T-cell (primary cell): ENCODE data around the gene DNAH14. TPM values are rescaled to one million over a fixed set of nuclear protein-coding genes. Genes with fewer than 3 reads are reported as not detected.
"Not testable (repeated sequence)": the region's sequence is repeated elsewhere in the genome, so short reads cannot be mapped to it uniquely, and the experiment has no call there.

Source experiments
- ATAC-seq, 4 experiments: fragments of 200-7000 bp in 3 of 4; fragments of 150-1000 bp in 1 of 4; cut with Tn5 transposase; replicated peaks in 1 of 4; 1 replicate in 3 of 4; 2 replicates in 1 of 4; pipeline ENCODE4 v1.10.0; 2021; ENCODE audit warnings: moderate library complexity in 3 of 4, mild to moderate bottlenecking in 2 of 4, moderate number of reproducible peaks in 1 of 4
- CTCF ChIA-PET, 2 donors: fragments of 300-600 bp; sonication (Branson Sonifier 250); formaldehyde crosslinking; loops; one replicate each; lab custom pipeline; 2022; ENCODE audit warnings: antibody characterized with exemption in 2 of 2; lab: Charles Lee
- POLR2A ChIA-PET, 2 donors: fragments of 300-600 bp; sonication (Branson Sonifier 250); formaldehyde crosslinking; loops; one replicate each; lab custom pipeline; 2022; ENCODE audit warnings: antibody characterized with exemption in 2 of 2; lab: Charles Lee
- DNase-seq, 35 experiments: peaks; one replicate each; pipeline versions ENCODE4 v3.0.0 to v3.0.0-alpha.2; 2013 to 2023
- H3K27ac ChIP-seq: one replicate; pipeline ENCODE4 v1.5.1; 2013; ENCODE audit warnings: low read length
- H3K27me3 ChIP-seq, 2 experiments: replicated peaks in 1 of 2; 1 replicate in 1 of 2; 2 replicates in 1 of 2; pipeline versions ENCODE4 v1.6.1 to v1.7.0; 2013; ENCODE audit warnings: low read length in 1 of 2, mixed read lengths in 1 of 2; ENCODE audit not compliant: control insufficient read depth in 2 of 2, insufficient read depth in 2 of 2; ENCODE audit errors: extremely low read depth in 1 of 2
- H3K36me3 ChIP-seq, 2 donors: 1 replicate in 1 of 2; 2 replicates in 1 of 2; pipeline versions ENCODE4 v1.6.1 to v1.7.0; 2013; ENCODE audit warnings: low read length in 1 of 2; ENCODE audit not compliant: control insufficient read depth in 2 of 2, insufficient read depth in 1 of 2; ENCODE audit errors: extremely low read depth in 1 of 2
- H3K4me1 ChIP-seq, 2 experiments: 1 replicate in 1 of 2; 2 replicates in 1 of 2; pipeline versions ENCODE4 v1.6.1 to v1.7.0; 2013; ENCODE audit warnings: low read length in 2 of 2, mixed read lengths in 1 of 2; ENCODE audit not compliant: insufficient read depth in 2 of 2, control insufficient read depth in 1 of 2; ENCODE audit errors: extremely low read depth in 1 of 2
- H3K4me3 ChIP-seq, 2 donors: 1 replicate in 1 of 2; 2 replicates in 1 of 2; pipeline versions ENCODE4 v1.5.1 to v1.7.0; 2013; ENCODE audit warnings: mild to moderate bottlenecking in 2 of 2, low read length in 1 of 2, moderate library complexity in 1 of 2; ENCODE audit not compliant: control insufficient read depth in 1 of 2; ENCODE audit errors: extremely low read depth in 1 of 2
- H3K9me3 ChIP-seq: 2 replicates; pipeline ENCODE4 v1.7.0; 2013
- H3K27ac Mint-ChIP-seq, 2 donors: one replicate each; pipeline ENCODE4 v1.8.0; 2020 to 2021; ENCODE audit warnings: mild to moderate bottlenecking in 2 of 2, mixed read lengths in 2 of 2
- H3K27me3 Mint-ChIP-seq, 2 donors: one replicate each; pipeline ENCODE4 v1.8.0; 2021 to 2022; ENCODE audit warnings: mixed read lengths in 2 of 2
- H3K36me3 Mint-ChIP-seq: one replicate; pipeline ENCODE4 v1.8.0; 2021; ENCODE audit warnings: mixed read lengths
- H3K4me1 Mint-ChIP-seq, 3 donors: one replicate each; pipeline ENCODE4 v1.8.0; 2020 to 2022; ENCODE audit warnings: mixed read lengths in 3 of 3, mild to moderate bottlenecking in 1 of 3
- H3K4me3 Mint-ChIP-seq, 3 donors: one replicate each; pipeline ENCODE4 v1.8.0; 2020 to 2022; ENCODE audit warnings: mild to moderate bottlenecking in 3 of 3, mixed read lengths in 3 of 3, moderate library complexity in 3 of 3
- H3K9me3 Mint-ChIP-seq, 3 donors: one replicate each; pipeline ENCODE4 v1.8.0; 2020 to 2022; ENCODE audit warnings: mixed read lengths in 3 of 3
- WGBS: methylation state at CpG from one replicate; pipeline ENCODE4 v1.1.5; 2013; ENCODE audit warnings: missing lambda C conversion rate; ENCODE audit not compliant: insufficient coverage; 5-methylcytosine and 5-hydroxymethylcytosine counted together
- total RNA-seq, 35 experiments: library from RNA in 6 of 35; stranded (reverse) in 6 of 35; fragments of 120-200 nt in 1 of 35; gene quantifications; one replicate each; pipeline versions ENCODE4 v1.2.1 to v1.2.4 and lab custom pipeline; 2013 to 2026

Gene DNAH14
- total RNA-seq, 5 donors from 2014 or later (not counting 1 experiment from before 2014, with no cell fraction given), result 0.06 to 1.4 (median 0.39) TPM; not detected in 1

- Histone ChIP-seq H3K4me1 (no peaks in the 10 kb centered on the region), H3K4me3 (no peak overlapping the region), H3K27ac (no peak overlapping the region), H3K9me3 (peaks cover 8% of the 10 kb centered on the region), H3K36me3 (no peaks in the 10 kb centered on the region), H3K27me3 (no peaks in the 10 kb centered on the region)
- H3K4me3 Mint-ChIP-seq, result no peak overlapping the region
- H3K4me1 Mint-ChIP-seq, result no peaks in the 10 kb centered on the region
- POLR2A ChIA-PET, result interaction anchor here in 1 of 2 donors (0.5 kb wide), 1 partner anchor 76 kb away, joined by 3 read pairs; no protein-coding TSS in a partner anchor
- peaks cover 22 to 26% (median 25%) of the 10 kb centered on the region in 3 donors for H3K9me3 Mint-ChIP-seq
- no peak for DNase-seq
- no peak overlapping the region for H3K27ac Mint-ChIP-seq
- peaks cover 0 to 12% of the 10 kb centered on the region in 2 donors for H3K27me3 Mint-ChIP-seq
- no peak for ATAC-seq
- no peaks in the 10 kb centered on the region for H3K36me3 Mint-ChIP-seq
- CTCF ChIA-PET, result no interaction called here
These were observed 261.8 kb downstream of the DNAH14 start for GRCh38 chr1:225191199-225191753.

- Histone ChIP-seq H3K36me3 (no peaks in the 10 kb centered on the region), H3K4me3 (no peak overlapping the region), H3K27ac (no peak overlapping the region), H3K27me3 (peaks cover 0 to 7% of the 10 kb centered on the region in 2 experiments), H3K9me3 (no peaks in the 10 kb centered on the region), H3K4me1 (no peaks in the 10 kb centered on the region)
- H3K4me1 Mint-ChIP-seq, result no peaks in the 10 kb centered on the region
- peaks cover 0 to 5% (median 0%) of the 10 kb centered on the region in 3 donors for H3K9me3 Mint-ChIP-seq
- no peak overlapping the region for H3K4me3 Mint-ChIP-seq
- 75% methylated on average over 1 of the region's 3 CpGs for WGBS
- ATAC-seq, result no peak
- no peak for DNase-seq
- POLR2A ChIA-PET, result no interaction called here
- H3K27ac Mint-ChIP-seq, result no peak overlapping the region
- CTCF ChIA-PET, result no interaction called here
- no peaks in the 10 kb centered on the region for H3K36me3 Mint-ChIP-seq
- peaks cover 0 to 10% of the 10 kb centered on the region in 2 donors for H3K27me3 Mint-ChIP-seq
These were observed 272.0 kb downstream of the DNAH14 start for GRCh38 chr1:225201447-225201846.

GRCh38 chr1:225207791-225208190, 278.3 kb downstream of the DNAH14 start:
- DNase-seq (no peak), ATAC-seq (no peak)
- POLR2A ChIA-PET, result no interaction called here
- Histone ChIP-seq H3K27me3 (peaks cover 0 to 3% of the 10 kb centered on the region in 2 experiments), H3K36me3 (no peaks in the 10 kb centered on the region), H3K4me3 (no peak overlapping the region), H3K9me3 (no peaks in the 10 kb centered on the region), H3K4me1 (no peaks in the 10 kb centered on the region), H3K27ac (no peak overlapping the region)
- Mint-ChIP-seq H3K4me1 (no peaks in the 10 kb centered on the region), H3K27me3 (peaks cover 13 to 14% of the 10 kb centered on the region in 2 donors), H3K36me3 (no peaks in the 10 kb centered on the region), H3K9me3 (peaks cover 8 to 16% (median 9%) of the 10 kb centered on the region in 3 donors), H3K27ac (no peak overlapping the region), H3K4me3 (no peak overlapping the region)
- CTCF ChIA-PET, result no interaction called here
- WGBS, result no CpG with 5 or more reads among the region's 2 CpGs

GRCh38 chr1:225209153-225209552, 279.7 kb downstream of the DNAH14 start:
- Mint-ChIP-seq H3K27me3 (peaks cover 9 to 19% of the 10 kb centered on the region in 2 donors), H3K27ac (no peak overlapping the region), H3K36me3 (no peaks in the 10 kb centered on the region), H3K9me3 (peaks cover 8 to 16% (median 14%) of the 10 kb centered on the region in 3 donors), H3K4me3 (no peak overlapping the region), H3K4me1 (no peaks in the 10 kb centered on the region)
- no peak overlapping the region for H3K27ac ChIP-seq
- ChIA-PET POLR2A (no interaction called here), CTCF (no interaction called here)
- ATAC-seq, result no peak
- no peak overlapping the region for H3K4me3 ChIP-seq
- no peak for DNase-seq
- H3K36me3 ChIP-seq, result no peaks in the 10 kb centered on the region
- H3K27me3 ChIP-seq, result peaks cover 0 to 2% of the 10 kb centered on the region in 2 experiments
- no peaks in the 10 kb centered on the region for H3K9me3 ChIP-seq
- H3K4me1 ChIP-seq, result no peaks in the 10 kb centered on the region

GRCh38 chr1:225210180-225210579, 280.7 kb downstream of the DNAH14 start:
- H3K27ac ChIP-seq, POLR2A ChIA-PET, H3K4me3 Mint-ChIP-seq, H3K36me3 ChIP-seq, H3K9me3 ChIP-seq, H3K4me3 ChIP-seq, H3K4me1 ChIP-seq, H3K27me3 ChIP-seq, ATAC-seq, H3K27ac Mint-ChIP-seq, DNase-seq, H3K36me3 Mint-ChIP-seq, H3K4me1 Mint-ChIP-seq, CTCF ChIA-PET: not testable (repeated sequence)
- Mint-ChIP-seq H3K9me3 (peaks cover 8 to 16% (median 14%) of the 10 kb centered on the region in 3 donors), H3K27me3 (peaks cover 9 to 19% of the 10 kb centered on the region in 2 donors)
- 75% methylated on average over 2 of the region's 3 CpGs for WGBS

- ATAC-seq, H3K27me3 ChIP-seq, H3K4me1 ChIP-seq, H3K9me3 ChIP-seq, H3K4me1 Mint-ChIP-seq, POLR2A ChIA-PET, CTCF ChIA-PET, H3K36me3 Mint-ChIP-seq, H3K4me3 ChIP-seq, H3K4me3 Mint-ChIP-seq, H3K36me3 ChIP-seq, H3K27ac Mint-ChIP-seq, DNase-seq, H3K27ac ChIP-seq: not testable (repeated sequence)
- Mint-ChIP-seq H3K27me3 (peaks cover 9 to 25% of the 10 kb centered on the region in 2 donors), H3K9me3 (peaks cover 8 to 20% (median 17%) of the 10 kb centered on the region in 3 donors)
- no CpG with 5 or more reads among the region's 5 CpGs for WGBS
These were observed 282.4 kb downstream of the DNAH14 start for GRCh38 chr1:225211694-225212442.
